HG02970 (cell line): ENCODE data around the gene C12orf75.
"Not testable (repeated sequence)": the region's sequence is repeated elsewhere in the genome, so short reads cannot be mapped to it uniquely, and the experiment has no call there.

Experiments used
- ATAC-seq: cut with Tn5 transposase; IDR thresholded peaks from one replicate; pipeline ENCODE4 v1.9.1; 2021; ENCODE audit warnings: mild to moderate bottlenecking, moderate library complexity, moderate number of reproducible peaks; ENCODE audit not compliant: unreplicated experiment, low FRiP score

C12orf75 gene

DNA sequence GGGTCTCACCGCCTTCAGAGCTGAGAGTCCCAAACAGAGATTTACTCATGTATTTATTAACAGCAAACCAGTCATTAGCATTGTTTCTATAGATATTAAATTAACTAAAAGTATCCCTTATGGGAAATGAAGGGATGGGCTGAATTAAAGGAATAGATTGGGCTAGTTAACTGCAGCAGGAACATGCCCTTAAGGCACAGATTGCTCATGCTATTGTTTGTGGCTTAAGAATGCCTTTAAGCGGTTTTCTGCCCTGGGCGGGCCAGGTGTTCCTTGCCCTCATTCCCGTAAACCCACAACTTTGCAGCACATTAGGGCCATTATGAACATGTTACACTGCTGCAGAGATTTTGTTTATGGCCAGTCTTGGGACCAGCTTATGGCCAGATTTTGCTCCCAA lies 21.7 kb upstream of the C12orf75 start:
- ATAC-seq, result not testable (repeated sequence)

DNA sequence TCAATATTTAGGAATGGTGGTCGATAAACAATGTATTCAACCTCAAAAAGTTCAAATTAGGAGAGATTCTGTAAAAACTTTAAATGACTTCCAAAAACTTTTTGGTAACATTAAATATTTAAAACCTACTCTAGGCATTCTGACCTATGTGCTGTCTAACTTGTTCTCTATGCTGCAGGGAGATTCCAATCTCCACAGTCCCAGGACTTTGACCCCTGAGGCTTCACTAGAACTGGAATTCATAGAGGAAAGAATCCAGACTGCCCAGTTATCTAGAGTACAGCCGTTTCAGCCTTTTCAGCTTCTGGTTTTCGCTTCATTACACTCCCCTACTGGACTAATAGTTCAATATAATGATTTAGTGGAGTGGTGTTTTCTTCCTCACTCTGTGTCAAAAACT lies 21.1 kb upstream of the C12orf75 start:
- not testable (repeated sequence) for ATAC-seq

DNA sequence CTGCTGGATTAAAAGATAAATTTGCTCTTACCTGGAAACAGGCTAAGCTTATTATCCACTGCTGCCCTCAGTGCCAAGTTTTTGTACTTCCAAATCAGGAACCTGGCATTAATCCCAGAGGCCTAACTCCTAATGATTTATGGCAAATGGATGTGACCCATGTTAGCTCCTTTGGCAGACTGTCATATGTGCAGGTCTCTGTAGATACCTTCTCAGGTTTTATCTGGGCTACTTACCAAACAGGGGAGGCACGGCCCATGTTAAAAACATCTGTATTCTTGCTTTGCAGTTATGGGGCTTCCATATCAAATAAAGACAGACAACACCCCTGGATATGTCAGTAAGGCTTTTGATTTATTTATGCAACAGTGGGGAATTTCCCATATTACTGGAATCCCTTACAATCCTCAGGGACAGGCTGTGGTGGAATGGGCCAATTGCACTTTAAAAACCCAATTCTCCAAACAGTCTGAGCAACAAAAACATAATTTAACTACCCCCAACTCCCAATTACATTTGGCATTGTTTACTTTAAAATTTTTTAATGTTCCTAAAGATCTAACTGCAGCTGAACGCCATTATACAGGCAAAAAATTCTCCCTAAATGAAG lies 19.9 kb upstream of the C12orf75 start:
- not testable (repeated sequence) for ATAC-seq

DNA sequence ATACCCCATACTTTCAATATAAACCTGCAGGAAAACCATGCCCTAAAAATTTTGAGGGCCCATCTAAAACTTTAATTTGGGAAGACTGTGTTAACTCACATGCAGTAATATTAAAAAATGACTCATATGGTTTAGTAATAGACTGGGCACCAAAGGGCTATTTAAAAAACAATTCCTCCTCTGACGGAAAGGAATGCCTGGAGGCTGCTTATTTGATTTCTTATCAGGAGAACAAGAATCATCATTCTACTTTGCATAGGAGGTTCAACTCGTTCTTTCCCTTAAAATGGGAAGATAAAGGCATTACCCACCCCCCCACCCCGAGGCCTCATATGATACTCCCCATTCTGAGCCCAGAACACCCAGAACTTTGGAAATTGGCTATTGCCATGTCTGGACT lies 18.6 kb upstream of the C12orf75 start:
- ATAC-seq, result not testable (repeated sequence)

DNA sequence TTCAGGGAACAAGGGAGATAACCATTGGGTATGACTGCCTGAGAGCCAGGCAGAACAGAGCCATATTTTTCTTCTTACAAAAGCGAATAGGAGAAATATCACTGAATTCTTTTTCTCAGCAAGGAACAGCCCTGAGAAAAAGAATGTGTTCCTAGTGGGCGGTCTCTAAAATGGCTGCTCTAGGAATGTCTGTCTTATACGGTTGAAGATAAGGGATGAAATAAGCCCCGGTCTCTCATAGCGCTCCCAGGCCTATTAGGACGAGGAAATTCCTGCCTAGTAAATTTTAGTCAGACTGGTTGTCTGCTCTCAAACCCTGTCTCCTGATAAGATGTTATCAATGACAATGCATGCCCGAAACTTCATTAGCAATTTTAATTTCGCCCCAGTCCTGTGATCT lies 16.7 kb upstream of the C12orf75 start:
- not testable (repeated sequence) for ATAC-seq

DNA sequence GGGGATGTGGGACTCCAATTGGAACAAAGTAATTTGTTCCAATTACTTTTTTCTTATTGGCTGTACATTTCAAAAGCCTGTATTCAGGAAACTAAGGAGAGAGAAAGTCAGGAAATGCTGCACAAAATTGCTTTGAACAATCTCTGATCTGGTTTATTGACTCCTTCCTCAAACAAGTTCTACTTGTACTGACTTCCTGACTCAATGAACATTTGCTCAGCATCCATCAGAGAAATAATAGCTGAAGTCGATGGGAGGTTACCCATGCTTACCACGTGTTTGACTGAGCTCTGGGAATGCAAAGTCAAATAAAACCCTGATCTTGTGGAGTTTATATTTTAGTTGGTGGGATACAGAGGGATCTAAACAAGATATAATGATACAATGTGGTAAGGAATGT lies 15.4 kb upstream of the C12orf75 start:
- no peak for ATAC-seq

DNA sequence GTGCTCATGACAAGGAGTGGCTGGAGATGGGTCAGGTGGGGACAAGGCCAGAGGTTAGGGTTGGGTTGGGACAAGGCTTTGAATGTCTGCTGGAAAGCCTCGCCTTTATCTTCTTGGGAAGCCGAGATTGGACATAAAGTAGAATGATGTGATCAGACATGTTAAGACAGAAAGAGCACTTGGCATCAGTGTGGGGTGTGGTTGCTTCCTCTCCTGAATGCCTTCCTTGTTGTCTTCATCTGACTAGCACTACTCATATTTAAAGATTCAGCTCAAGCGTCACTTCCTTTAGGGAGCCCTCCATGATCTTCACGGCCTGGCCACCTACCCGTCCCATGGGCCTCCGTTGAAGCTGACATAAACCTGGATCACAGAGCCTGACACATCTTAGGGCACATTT lies 14.8 kb upstream of the C12orf75 start:
- no peak for ATAC-seq

DNA sequence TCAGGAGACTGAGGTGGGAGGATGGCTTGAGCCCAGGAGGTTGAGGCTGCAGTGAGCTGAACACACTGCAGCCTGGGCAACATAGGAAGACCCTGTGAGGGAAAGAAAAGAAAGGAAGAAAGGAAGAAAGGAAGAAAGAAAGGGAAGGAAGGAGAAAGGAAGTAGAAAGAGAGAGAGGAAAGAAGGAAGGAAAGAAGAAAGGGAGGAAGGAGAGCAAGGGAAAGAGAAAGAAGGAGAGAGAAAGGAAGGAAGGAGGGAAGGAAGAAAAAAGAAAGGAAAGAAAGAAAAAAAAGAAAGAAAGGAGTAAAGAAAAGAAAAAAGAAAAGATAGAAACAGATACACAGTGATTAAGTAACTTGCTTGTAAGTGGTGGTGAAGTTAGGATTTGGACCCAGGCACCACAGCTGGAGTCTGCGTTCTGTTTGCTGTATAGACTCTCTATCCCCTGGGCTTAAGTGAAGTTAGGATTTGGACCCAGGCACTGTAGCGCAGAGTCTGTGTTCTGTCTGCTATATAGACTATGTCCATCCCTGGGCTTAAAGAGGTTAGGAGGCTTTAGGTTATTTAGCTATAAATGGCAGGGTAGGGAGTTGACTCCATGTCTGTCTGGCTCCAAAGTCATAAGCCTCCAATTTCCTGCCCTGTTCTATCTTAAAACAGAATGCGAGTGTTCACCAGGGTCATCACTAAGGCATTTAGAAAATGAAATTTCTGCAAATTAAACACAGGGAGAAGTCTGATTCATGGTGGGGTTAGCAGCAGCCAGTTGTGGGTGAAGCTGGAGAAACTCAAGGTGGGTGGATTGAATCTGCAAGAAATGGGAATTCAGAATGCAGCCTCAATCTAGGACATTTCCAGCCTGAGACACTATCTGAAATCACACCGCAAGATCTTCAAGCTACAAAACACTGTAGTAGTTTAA lies 13.3 kb upstream of the C12orf75 start:
- ATAC-seq, result no peak

DNA sequence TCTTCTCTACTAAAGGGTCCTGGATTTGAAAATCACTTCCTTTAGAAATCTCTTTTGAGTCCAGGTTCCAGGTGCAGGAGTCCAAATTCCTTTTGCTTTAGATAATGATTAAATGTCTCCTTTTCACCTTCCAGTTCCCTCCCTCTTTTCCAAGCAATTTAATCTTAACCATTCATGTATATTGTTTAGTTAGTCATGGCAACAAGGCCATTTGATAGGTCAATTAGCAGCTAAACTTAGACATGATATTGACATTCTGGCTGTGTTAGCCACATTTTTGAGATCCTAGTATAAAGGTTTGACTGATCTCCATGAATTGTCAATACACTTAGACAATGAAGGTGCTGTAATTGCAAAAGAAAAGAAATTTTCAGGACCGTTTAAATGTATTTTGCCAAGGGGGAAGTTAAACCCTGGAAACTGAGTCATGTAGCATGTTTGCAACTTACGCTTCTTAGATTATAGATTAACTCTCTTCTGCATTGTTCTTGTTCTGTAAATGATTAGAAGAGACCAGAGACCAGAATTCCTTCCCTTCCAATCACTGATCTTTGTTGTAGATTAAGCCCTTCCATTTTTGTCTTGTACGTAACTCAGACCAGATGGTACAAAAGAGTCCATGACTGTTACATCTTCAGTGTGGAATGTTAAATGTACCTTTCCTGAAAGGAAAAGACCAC lies 12.4 kb upstream of the C12orf75 start:
- no peak for ATAC-seq

DNA sequence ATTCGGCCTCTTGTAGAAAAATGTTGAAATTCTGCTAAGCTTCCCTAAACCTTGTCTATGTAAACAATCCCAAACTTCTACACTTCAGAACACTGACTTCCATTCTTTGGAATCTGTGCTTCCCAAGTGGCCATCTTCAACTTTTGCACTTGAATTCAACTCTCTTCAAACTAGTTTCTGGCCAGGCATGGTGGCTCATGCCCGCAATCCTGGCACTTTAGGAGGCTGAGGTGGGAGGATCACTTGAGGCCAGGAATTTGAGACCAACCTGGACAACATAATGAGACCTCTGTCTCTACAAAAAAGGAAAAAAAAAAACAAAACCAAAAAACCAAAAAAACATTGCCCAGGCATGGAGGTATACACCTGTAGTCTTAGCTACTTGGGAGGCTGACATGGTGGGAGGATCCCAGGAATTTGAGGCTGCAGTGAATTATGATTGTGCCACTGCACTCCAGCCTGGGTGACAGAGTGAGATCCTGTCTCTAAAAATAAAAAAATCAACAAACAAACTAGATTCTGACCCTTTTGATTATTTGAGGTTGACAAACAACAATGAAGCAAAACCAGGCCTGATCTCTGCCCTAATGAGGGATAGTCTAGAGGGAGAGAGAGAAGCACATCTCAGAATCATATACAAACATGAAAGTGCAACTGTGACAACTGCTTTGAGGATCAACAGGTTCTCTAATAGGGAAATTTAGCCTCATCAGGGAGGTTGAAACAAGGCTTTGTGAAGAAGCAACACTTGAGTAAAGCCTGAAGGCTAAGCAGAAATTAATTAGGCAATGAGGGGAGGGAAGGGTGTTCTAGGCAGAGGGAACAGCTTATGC lies 11.6 kb upstream of the C12orf75 start:
- ATAC-seq, result no peak

DNA sequence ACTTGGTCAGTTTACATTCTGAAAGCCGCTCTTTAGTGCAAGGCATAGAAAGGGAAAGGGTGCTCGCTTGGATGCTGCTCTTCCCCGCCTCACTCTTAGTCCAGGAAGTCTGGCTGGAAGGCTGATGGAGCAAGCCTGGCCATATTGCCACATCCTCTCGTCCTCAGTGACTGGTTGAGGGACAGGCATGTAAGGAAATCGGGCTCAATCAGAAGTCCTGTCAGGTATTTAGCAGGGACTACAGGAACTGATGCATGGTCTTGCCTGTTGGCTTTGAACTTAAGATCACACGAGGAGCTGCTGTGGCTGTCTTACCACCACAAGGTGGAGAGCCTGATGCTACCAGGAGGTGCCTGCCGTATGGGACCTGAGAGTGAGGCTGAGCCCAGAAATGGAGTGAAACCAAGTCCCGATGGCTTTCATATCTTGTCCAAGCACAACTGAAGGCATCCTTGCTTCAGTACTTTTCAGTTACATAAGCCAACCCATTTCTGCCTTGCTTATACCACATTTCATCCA lies 10.7 kb upstream of the C12orf75 start:
- ATAC-seq, result no peak

DNA sequence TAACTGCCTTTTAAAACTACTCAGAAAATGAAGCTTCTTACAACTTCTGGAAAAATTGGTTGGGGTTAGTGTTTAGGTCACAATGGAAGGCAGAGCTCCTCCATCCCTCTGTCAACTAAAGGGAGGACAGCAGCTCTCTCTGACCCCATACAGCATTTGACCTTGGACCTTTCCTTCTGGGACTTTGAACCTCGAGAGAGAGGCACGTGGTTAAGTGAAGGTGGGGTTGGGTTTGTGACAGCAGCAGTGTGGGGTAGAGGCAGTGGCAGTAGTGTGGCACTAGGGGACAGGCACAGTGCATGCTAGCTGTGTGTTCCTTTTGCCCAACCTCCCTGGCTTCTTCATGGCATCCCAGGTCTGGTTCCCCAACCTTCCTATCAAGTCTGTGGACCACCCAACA lies 9.4 kb upstream of the C12orf75 start:
- no peak for ATAC-seq

DNA sequence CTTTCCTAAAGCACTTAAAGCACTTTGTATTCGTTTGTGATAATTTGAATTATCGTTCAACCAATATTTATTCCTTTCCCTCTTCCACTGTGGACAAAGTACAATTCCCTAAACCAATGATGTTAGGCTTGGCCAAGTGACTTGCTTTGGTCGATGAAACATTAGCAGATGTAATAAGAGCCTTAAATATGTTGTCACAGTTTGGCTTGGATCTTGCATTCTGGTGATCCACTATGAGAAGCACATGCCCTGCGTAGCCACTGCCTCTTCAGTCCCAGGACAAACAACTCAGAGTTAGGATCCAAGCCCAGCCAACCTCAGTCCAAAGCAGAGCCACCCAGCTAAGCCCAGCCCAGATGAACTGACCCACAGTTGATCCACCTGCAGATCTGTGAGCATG lies 8.4 kb upstream of the C12orf75 start:
- no peak for ATAC-seq

DNA sequence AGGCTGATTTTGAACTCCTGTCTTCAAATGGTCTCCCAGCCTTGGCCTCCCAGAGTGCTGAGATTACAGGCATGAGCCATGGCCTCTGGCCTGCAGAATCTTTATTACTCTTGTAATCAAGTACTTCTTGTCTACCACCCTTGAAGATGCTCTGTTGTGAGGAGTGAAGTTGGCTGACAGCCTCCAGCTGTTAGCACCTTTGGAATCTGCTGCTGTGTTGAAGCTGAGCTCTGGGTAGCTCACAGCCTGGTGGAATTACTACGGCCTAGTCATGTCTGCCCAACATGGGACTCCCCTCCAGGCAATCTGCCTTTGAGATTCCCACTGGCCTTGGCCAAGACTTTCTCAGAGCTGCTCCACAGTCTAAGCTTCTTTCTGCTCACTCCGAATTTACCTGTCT lies 5.8 kb upstream of the C12orf75 start:
- ATAC-seq, result no peak

DNA sequence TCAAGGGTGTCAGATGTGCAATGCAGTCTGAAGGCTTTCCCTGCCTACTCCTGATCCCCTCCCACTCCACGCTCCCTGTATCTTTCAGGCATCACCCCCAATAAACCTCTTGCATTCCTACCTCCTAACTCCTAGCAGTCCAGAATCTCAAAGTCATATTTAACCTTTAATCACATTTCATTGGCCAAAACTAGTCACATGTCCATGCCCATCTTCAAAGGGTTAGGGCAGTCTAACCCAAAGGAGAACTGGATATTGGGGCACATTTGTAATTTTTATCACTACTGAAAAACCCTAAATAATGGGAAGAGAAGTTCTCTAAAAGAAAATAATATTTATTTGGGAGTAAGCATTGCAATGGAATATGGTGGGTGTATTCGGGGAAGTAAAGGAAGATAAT lies 5.4 kb upstream of the C12orf75 start:
- ATAC-seq, result no peak

DNA sequence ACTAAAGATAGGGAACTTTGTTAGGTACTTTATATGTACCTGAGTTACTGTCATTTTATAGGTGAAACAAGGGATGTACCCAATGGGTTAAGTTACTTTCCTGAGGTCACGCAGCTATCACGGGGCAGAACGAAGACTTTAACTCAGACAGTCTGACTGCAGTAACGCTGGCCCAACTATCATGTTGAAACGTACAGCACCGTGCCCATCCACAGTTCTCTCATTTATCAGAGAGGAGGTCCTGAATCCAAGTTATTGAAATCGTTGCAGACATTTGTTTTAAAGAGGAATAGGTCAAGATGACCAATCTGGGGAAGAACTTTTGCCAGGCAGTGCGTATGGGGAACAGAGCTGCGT lies 587 bp upstream of the C12orf75 start:
- ATAC-seq, result peak; percentile 1

DNA sequence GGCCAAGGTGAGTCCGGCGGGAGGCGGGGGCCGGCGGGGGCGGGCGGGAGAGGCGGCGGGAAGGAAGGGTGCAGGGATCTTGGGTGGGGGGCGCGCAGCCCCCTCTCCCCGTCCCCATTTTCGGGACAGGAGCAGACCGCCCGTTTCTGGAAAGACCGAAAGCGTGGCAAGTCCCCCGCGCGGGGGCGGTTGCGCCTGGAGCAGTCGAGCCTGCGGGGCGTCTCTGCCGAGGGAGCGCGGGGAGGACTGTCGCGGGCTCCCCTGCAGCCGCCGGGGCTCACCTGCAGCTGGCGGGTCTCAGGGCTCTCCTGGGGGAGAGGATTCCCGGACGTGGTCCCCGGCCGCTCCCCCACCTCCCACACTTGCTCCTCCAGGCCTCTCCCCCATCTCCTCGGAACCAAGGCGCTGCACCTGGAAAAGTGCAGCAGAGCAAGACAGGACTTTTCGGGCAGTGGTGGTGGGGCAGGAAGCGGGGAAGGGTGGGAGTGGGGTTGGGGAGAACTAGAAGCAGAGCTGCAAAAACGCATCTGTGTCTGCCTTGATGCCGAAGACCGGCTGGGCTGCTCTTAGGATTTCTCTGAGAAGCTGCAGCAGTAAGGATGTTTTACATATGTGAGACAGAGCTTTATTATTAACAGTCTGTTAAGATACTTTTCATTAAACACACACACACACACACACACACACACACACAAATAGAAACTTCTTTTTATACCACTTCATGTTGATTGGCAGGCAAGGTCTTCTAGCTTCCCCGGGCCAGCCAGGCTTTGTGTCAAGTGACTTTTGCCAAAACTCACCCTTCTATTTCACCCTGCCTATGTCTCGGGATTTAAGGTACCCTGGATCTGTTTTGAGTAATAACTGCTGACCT lies 677 bp downstream of the C12orf75 start:
- ATAC-seq, result no peak

DNA sequence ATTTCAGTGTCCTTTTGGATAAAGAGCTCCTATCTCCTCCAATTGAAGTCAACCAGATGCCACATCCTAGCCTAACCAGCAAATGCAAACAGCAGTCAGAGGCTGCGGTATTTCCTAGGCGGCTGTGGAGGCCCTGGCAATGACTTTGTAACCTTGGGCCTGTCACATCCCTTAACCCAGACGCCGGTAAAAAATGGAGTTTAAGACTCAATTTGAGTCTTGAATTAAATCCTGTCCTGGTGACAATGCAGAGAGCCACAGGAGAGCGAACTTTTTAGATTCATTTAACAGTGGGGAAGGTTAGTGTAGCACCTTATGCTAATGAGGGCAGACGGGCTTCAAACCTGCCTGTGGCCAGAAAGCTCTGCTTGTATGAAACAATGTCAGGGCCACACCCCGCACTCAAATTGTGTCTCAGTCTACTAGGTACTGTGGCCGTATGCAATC lies 1.3 kb downstream of the C12orf75 start:
- no peak for ATAC-seq

DNA sequence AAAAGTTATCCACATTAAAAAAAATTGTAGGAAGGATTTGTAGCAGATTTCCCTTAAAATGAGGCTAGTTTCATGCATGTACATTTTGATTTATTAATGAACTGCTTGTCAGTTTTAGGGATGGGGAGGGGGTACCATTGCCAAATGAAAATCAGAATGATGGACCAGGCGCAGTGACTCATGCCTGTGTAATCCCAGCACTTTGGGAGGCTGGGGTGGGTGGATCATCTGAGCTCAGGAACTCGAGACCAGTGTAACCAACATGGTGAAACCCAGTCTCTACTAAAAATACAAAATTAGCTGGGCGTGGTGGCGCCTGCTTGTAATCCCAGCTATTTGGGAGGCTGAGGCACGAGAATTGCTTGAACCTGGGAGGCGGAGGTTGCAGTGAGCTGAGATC lies 1.8 kb downstream of the C12orf75 start:
- not testable (repeated sequence) for ATAC-seq
